NOMO-1 treated with DMSO at 0.1 percent for 48 hours (cell line): ENCODE results near the gene SLC2A9.
"Not testable (repeated sequence)": the region's sequence is repeated elsewhere in the genome, so short reads cannot be mapped to it uniquely, and the experiment has no call there.

ENCODE experiments used
- DNase-seq: peaks from one replicate; lab custom pipeline; 2025; ENCODE audit not compliant: unreplicated experiment; lab: John Stamatoyannopoulos, UW

The SLC2A9 gene

GRCh38 chr4:9845791-9846493, 175.4 kb downstream of the SLC2A9 start:
- DNase-seq, result no peak

GRCh38 chr4:9841072-9841471, 180.2 kb downstream of the SLC2A9 start:
- no peak for DNase-seq

- DNase-seq, result no peak
Measured at GRCh38 chr4:9835430-9835829, 185.9 kb downstream of the SLC2A9 start.

- no peak for DNase-seq
Measured at GRCh38 chr4:9833421-9833820, 187.9 kb downstream of the SLC2A9 start.

GRCh38 chr4:9832640-9833039, 188.7 kb downstream of the SLC2A9 start:
- no peak for DNase-seq

- no peak for DNase-seq
Measured at GRCh38 chr4:9826551-9826950, 194.7 kb downstream of the SLC2A9 start.

- no peak for DNase-seq
Measured at GRCh38 chr4:9825049-9825448, 196.2 kb downstream of the SLC2A9 start.

- DNase-seq, result no peak
Measured at GRCh38 chr4:9820343-9820742, 201.0 kb downstream of the SLC2A9 start.

- DNase-seq, result no peak
Measured at GRCh38 chr4:9816285-9816684, 205.0 kb downstream of the SLC2A9 start.

GRCh38 chr4:9812501-9813340, 208.6 kb downstream of the SLC2A9 start:
- peak; percentile 4 for DNase-seq

- peak; percentile 21 for DNase-seq
Measured at GRCh38 chr4:9811806-9812205, 209.5 kb downstream of the SLC2A9 start.

- DNase-seq, result no peak
Measured at GRCh38 chr4:9808077-9808476, 213.2 kb downstream of the SLC2A9 start.

GRCh38 chr4:9804918-9805317, 216.4 kb downstream of the SLC2A9 start:
- no peak for DNase-seq

GRCh38 chr4:9800848-9801247, 220.4 kb downstream of the SLC2A9 start:
- no peak for DNase-seq

- not testable (repeated sequence) for DNase-seq
Measured at GRCh38 chr4:9796641-9797040, 224.7 kb downstream of the SLC2A9 start.

GRCh38 chr4:9792381-9792780, 228.9 kb downstream of the SLC2A9 start:
- DNase-seq, result no peak

GRCh38 chr4:9785891-9786290, 235.4 kb downstream of the SLC2A9 start:
- not testable (repeated sequence) for DNase-seq

- no peak for DNase-seq
Measured at GRCh38 chr4:9782136-9782436, 239.2 kb downstream of the SLC2A9 start.

- no peak for DNase-seq
Measured at GRCh38 chr4:9781343-9782135, 239.8 kb downstream of the SLC2A9 start, which contains the start of gene DRD5. TSS of gene DRD5 (plus strand) at chr4:9781634. CDS start at chr4:9782030, 396 bp downstream.
